IgD-negative memory B cell (primary cell): ENCODE data around the gene MAP3K3. TPM values are rescaled to one million over a fixed set of nuclear protein-coding genes. Genes with fewer than 3 reads are reported as not detected.
"Not testable (repeated sequence)": the region's sequence is repeated elsewhere in the genome, so short reads cannot be mapped to it uniquely, and the experiment has no call there.

ENCODE experiments used
- H3K27ac Mint-ChIP-seq, 3 donors: one replicate each; pipeline ENCODE4 v1.8.0; 2020 to 2022; ENCODE audit warnings: mild to moderate bottlenecking in 3 of 3, mixed read lengths in 3 of 3, moderate library complexity in 1 of 3
- H3K27me3 Mint-ChIP-seq: one replicate; pipeline ENCODE4 v1.8.0; 2021; ENCODE audit warnings: mixed read lengths
- H3K36me3 Mint-ChIP-seq: one replicate; pipeline ENCODE4 v1.8.0; 2020; ENCODE audit warnings: mild to moderate bottlenecking, mixed read lengths
- H3K4me1 Mint-ChIP-seq, 3 donors: one replicate each; pipeline ENCODE4 v1.8.0; 2020 to 2022; ENCODE audit warnings: mixed read lengths in 3 of 3, mild to moderate bottlenecking in 1 of 3
- H3K4me3 Mint-ChIP-seq, 4 donors: one replicate each; pipeline ENCODE4 v1.8.0; 2020 to 2022; ENCODE audit warnings: mild to moderate bottlenecking in 4 of 4, mixed read lengths in 4 of 4, moderate library complexity in 3 of 4
- H3K9me3 Mint-ChIP-seq, 3 donors: one replicate each; pipeline ENCODE4 v1.8.0; 2020 to 2021; ENCODE audit warnings: mixed read lengths in 3 of 3, mild to moderate bottlenecking in 1 of 3
- polyA plus RNA-seq: library from polyadenylated mRNA; unstranded; fragments of 300-500 nt; fragmentation: Illumina TruSeq; gene quantifications from one replicate; pipeline ENCODE4 v1.2.3, GENCODE V29; 2021

Gene MAP3K3
- polyA plus RNA-seq, 1 donor from 2014 or later: 22.5 TPM

DNA sequence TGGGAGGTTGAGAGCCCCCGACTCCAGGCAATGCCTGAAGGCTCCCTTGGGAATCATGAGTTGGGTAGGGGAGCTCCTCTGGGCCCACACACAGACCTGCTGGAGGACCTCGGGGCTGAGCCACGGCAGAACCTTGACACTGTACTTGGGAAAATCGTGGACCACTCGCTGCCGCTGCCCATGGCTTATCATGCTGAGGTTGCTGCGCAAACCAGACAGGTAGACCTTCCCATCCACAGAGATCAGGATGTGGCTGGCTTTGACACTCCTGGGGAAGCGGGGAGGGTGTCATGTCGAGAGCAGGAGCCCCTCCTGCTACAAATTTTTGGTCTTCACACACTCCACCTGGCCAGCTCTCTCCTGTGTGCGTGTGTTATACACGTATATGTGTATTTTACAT is 84.9 kb downstream of the MAP3K3 start:
- Mint-ChIP-seq H3K9me3 (no peaks in the 10 kb centered on the region), H3K4me1 (peaks cover 40 to 57% (median 40%) of the 10 kb centered on the region in 3 donors), H3K36me3 (peaks cover 2% of the 10 kb centered on the region), H3K27ac (peak overlapping the region; percentile 67 to 100 (median 81)), H3K27me3 (no peaks in the 10 kb centered on the region), H3K4me3 (no peak overlapping the region)

GRCh38 chr17:63709110-63709509 is 86.9 kb downstream of the MAP3K3 start:
- Mint-ChIP-seq H3K4me3 (peak overlapping the region in 3 of 4 donors; percentile 12 to 32 (median 19)), H3K27me3 (no peaks in the 10 kb centered on the region), H3K36me3 (peaks cover 2% of the 10 kb centered on the region), H3K9me3 (no peaks in the 10 kb centered on the region), H3K27ac (peak overlapping the region; percentile 73 to 87 (median 74)), H3K4me1 (peaks cover 28 to 40% (median 30%) of the 10 kb centered on the region in 3 donors)

GRCh38 chr17:63714550-63715277 is 92.5 kb downstream of the MAP3K3 start:
- Mint-ChIP-seq H3K36me3 (no peaks in the 10 kb centered on the region), H3K4me1 (peaks cover 6 to 10% (median 6%) of the 10 kb centered on the region in 3 donors), H3K4me3 (no peak overlapping the region), H3K9me3 (no peaks in the 10 kb centered on the region), H3K27me3 (no peaks in the 10 kb centered on the region), H3K27ac (peak overlapping the region in 2 of 3 donors; percentile 35 to 46)

GRCh38 chr17:63716426-63716825 is 94.2 kb downstream of the MAP3K3 start:
- no peak overlapping the region for H3K27ac Mint-ChIP-seq
- H3K4me3 Mint-ChIP-seq: no peak overlapping the region
- no peaks in the 10 kb centered on the region for H3K36me3 Mint-ChIP-seq

DNA sequence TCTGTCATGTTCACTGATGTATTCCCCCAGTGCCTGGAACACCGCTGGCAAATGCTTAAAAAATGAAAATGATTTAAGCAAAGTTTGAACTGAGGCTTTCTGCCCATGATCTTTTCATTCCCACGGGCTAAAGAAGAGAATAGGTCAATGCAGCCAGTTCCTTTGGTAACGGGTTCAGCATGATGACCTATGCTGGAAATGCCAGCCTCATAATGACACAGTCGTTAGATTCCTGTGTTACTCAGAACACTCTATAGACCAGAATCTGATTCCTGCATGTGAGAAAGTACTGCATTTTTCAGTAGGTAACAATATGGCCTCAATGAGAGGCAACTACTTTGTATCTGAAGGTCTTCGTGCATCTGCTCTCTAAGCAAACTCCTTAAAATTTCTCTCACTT is 96.8 kb downstream of the MAP3K3 start:
- H3K9me3 Mint-ChIP-seq: no peaks in the 10 kb centered on the region
- H3K27me3 Mint-ChIP-seq: no peaks in the 10 kb centered on the region
- H3K4me1 Mint-ChIP-seq: peaks cover 0 to 3% (median 0%) of the 10 kb centered on the region in 3 donors
- H3K36me3 Mint-ChIP-seq: no peaks in the 10 kb centered on the region
- no peak overlapping the region for H3K4me3 Mint-ChIP-seq
- H3K27ac Mint-ChIP-seq: peak overlapping the region in 2 of 3 donors; percentile 46 to 81

More at GRCh38 chr17:63716426-63716825, 94.2 kb downstream of the MAP3K3 start:
- peaks cover 0 to 3% (median 0%) of the 10 kb centered on the region in 3 donors for H3K4me1 Mint-ChIP-seq
- H3K9me3 Mint-ChIP-seq: no peaks in the 10 kb centered on the region
- no peaks in the 10 kb centered on the region for H3K27me3 Mint-ChIP-seq

DNA sequence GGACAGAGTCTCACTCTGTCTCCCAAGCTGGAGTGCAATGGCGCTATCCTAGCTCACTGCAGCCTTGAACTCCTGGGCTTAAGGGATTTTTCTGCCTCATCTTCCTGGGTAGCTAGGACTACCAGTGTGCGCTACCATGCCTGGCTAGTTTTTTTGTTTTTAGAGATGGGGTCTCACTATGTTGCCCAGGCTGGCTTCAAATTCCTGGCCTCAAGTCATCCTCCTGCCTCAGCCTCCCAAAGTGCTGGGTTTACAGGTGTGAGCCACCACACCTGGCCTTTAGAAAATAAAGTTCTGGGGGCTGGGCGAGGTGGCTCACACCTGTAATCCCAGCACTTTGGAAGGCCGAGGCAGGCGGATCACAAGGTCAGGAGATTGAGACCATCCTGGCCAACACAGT is 98.0 kb downstream of the MAP3K3 start:
- not testable (repeated sequence) for H3K27me3 Mint-ChIP-seq, H3K4me1 Mint-ChIP-seq, H3K9me3 Mint-ChIP-seq, H3K4me3 Mint-ChIP-seq, H3K27ac Mint-ChIP-seq, H3K36me3 Mint-ChIP-seq

GRCh38 chr17:63722403-63722802 is 100.2 kb downstream of the MAP3K3 start:
- Mint-ChIP-seq H3K27ac (peak overlapping the region in 1 of 3 donors; percentile 71), H3K27me3 (no peaks in the 10 kb centered on the region), H3K4me1 (peaks cover 0 to 2% (median 0%) of the 10 kb centered on the region in 3 donors), H3K4me3 (no peak overlapping the region), H3K9me3 (no peaks in the 10 kb centered on the region), H3K36me3 (peaks cover 2% of the 10 kb centered on the region)

- H3K9me3 Mint-ChIP-seq: no peaks in the 10 kb centered on the region
- H3K4me1 Mint-ChIP-seq: peaks cover 4 to 9% (median 8%) of the 10 kb centered on the region in 3 donors
- peak overlapping the region in 1 of 3 donors; percentile 66 for H3K27ac Mint-ChIP-seq
- no peak overlapping the region for H3K4me3 Mint-ChIP-seq
- no peaks in the 10 kb centered on the region for H3K27me3 Mint-ChIP-seq
- H3K36me3 Mint-ChIP-seq: peaks cover 4% of the 10 kb centered on the region
These were observed 113.5 kb downstream of the MAP3K3 start for GRCh38 chr17:63735691-63736090.

- H3K27ac Mint-ChIP-seq: peak overlapping the region; percentile 94 to 98 (median 97)
- peak overlapping the region; percentile 90 to 95 (median 92) for H3K4me3 Mint-ChIP-seq
- no peaks in the 10 kb centered on the region for H3K27me3 Mint-ChIP-seq
- H3K4me1 Mint-ChIP-seq: peaks cover 14 to 23% (median 15%) of the 10 kb centered on the region in 3 donors
- H3K36me3 Mint-ChIP-seq: peaks cover 3% of the 10 kb centered on the region
- H3K9me3 Mint-ChIP-seq: no peaks in the 10 kb centered on the region
These were observed 118.4 kb downstream of the MAP3K3 start for GRCh38 chr17:63740464-63741142.

DNA sequence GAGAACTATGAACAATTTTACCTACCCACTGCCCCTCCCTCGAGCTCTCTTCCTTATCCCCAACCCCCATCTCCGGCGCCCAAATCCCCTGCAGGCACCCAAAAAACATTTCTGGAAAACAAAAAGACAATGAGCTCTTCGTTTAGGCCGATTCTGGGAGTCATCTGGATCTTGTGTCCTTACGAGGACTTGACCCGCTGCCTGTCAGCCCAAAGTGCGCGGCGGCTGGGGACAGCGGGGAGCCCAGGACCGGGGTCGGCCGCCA is 118.9 kb downstream of the MAP3K3 start:
- Mint-ChIP-seq H3K4me3 (peak overlapping the region; percentile 90 to 95 (median 92)), H3K36me3 (peaks cover 3% of the 10 kb centered on the region), H3K4me1 (peaks cover 15 to 23% (median 16%) of the 10 kb centered on the region in 3 donors), H3K27me3 (no peaks in the 10 kb centered on the region), H3K9me3 (no peaks in the 10 kb centered on the region), H3K27ac (peak overlapping the region; percentile 94 to 98 (median 97))

- peak within 1 kb of the TSS; percentile 90 to 95 (median 92) for H3K4me3 Mint-ChIP-seq
- H3K9me3 Mint-ChIP-seq: no peaks in the 10 kb centered on the region
- H3K27me3 Mint-ChIP-seq: no peaks in the 10 kb centered on the region
These were observed 119.4 kb downstream of the MAP3K3 start, which contains the start of gene STRADA for GRCh38 chr17:63741408-63742173. STRADA (minus strand) TSS chr17:63741799; CDS start chr17:63728369, 13,430 bp downstream.

More at GRCh38 chr17:63741408-63742173, 119.4 kb downstream of the MAP3K3 start, which contains the start of gene STRADA:
- H3K36me3 Mint-ChIP-seq: peaks cover 5% of the 10 kb centered on the region
- peaks cover 15 to 23% (median 16%) of the 10 kb centered on the region in 3 donors for H3K4me1 Mint-ChIP-seq
- peak within 1 kb of the TSS; percentile 94 to 98 (median 97) for H3K27ac Mint-ChIP-seq

Other genes starting within 250 kb of the MAP3K3 start
- gene CYB561, start 176.1 kb upstream of the MAP3K3 start, polyA plus RNA-seq: 1.5 TPM
- 2.0 TPM for gene ACE, start 145.4 kb upstream of the MAP3K3 start, polyA plus RNA-seq
- not detected for gene KCNH6, start 99.1 kb upstream of the MAP3K3 start, polyA plus RNA-seq
- gene DCAF7, start 71.9 kb upstream of the MAP3K3 start, polyA plus RNA-seq: 72.0 TPM
- 19.5 TPM for gene TACO1, start 21.5 kb upstream of the MAP3K3 start, polyA plus RNA-seq
- gene LIMD2, start 77.7 kb downstream of the MAP3K3 start, polyA plus RNA-seq: 845 TPM
- gene STRADA, start 119.4 kb downstream of the MAP3K3 start, polyA plus RNA-seq: 24.9 TPM
- gene CCDC47, start 151.2 kb downstream of the MAP3K3 start, polyA plus RNA-seq: 36.7 TPM
- gene DDX42, start 151.8 kb downstream of the MAP3K3 start, polyA plus RNA-seq: 16.2 TPM
- 139 TPM for gene PSMC5, start 205.0 kb downstream of the MAP3K3 start, polyA plus RNA-seq
- gene FTSJ3, start 205.2 kb downstream of the MAP3K3 start, polyA plus RNA-seq: 28.7 TPM
- 96.1 TPM for gene SMARCD2, start 220.3 kb downstream of the MAP3K3 start, polyA plus RNA-seq